ENCODE results near the gene RPRD1B. TPM values are rescaled to one million over a fixed set of nuclear protein-coding genes. Genes with fewer than 3 reads are reported as not detected.

Gene RPRD1B
- total and polyA plus RNA-seq, 7 donors = 10.2 to 31.9 (median 27.2) TPM

- no peak for TF ChIP-seq POLR2AphosphoS5 (IDR thresholded peaks at IDR 0.05)
- TF ChIP-seq CTCF (IDR thresholded peaks at IDR 0.05) = no peak
- no peak for TF ChIP-seq EP300 (IDR thresholded peaks at IDR 0.05)
- no peak for TF ChIP-seq POLR2A (IDR thresholded peaks at IDR 0.05)
- no peak for DNase-seq
- Histone ChIP-seq H3K4me3 (no peak overlapping the region), H3K36me3 (peaks cover 0 to 54% (median 8%) of the 10 kb centered on the region in 4 donors), H3K27ac (peak overlapping the region in 1 of 4 donors; percentile 63), H3K4me1 (peaks cover 0 to 36% (median 36%) of the 10 kb centered on the region in 4 donors), H3K9me3 (no peaks in the 10 kb centered on the region), H3K27me3 (no peaks in the 10 kb centered on the region)
- 88 to 90% methylated on average over 4 of the region's 4 CpGs for WGBS, 2 donors
- intact Hi-C loops (cut with DNase I) = loop anchor here (5.0 kb wide), 3 partner anchors 89 to 299 kb away; partner anchors contain the start of genes CTNNBL1 and VSTM2L
Observed at GRCh38 chr20:37991157-37991866, 42.2 kb upstream of the RPRD1B start.

- Histone ChIP-seq H3K27ac (peak overlapping the region in 1 of 4 donors; percentile 63), H3K27me3 (no peaks in the 10 kb centered on the region), H3K4me1 (peaks cover 0 to 37% (median 31%) of the 10 kb centered on the region in 4 donors), H3K9me3 (no peaks in the 10 kb centered on the region), H3K4me3 (no peak overlapping the region), H3K36me3 (peaks cover 0 to 60% (median 10%) of the 10 kb centered on the region in 4 donors)
- WGBS, 2 donors = 91 to 95% methylated on average over 4 of the region's 4 CpGs
- intact Hi-C loops (cut with DNase I) = loop anchor here (2.0 to 5.0 kb wide), 4 partner anchors 90 to 427 kb away; partner anchors contain the start of genes CTNNBL1 and VSTM2L
- TF ChIP-seq POLR2A (IDR thresholded peaks at IDR 0.05) (no peak), CTCF (IDR thresholded peaks at IDR 0.05) (no peak), EP300 (IDR thresholded peaks at IDR 0.05) (no peak), POLR2AphosphoS5 (IDR thresholded peaks at IDR 0.05) (no peak)
- DNase-seq = no peak
Observed at GRCh38 chr20:37991908-37992307, 41.6 kb upstream of the RPRD1B start.

- H3K4me3 ChIP-seq = no peak overlapping the region
- H3K4me1 ChIP-seq = peaks cover 0 to 27% (median 22%) of the 10 kb centered on the region in 4 donors
- intact Hi-C loops (cut with DNase I) = loop anchor here (2.0 to 5.0 kb wide), 4 partner anchors 91 to 428 kb away; partner anchors contain the start of genes CTNNBL1 and VSTM2L
- no peaks in the 10 kb centered on the region for H3K27me3 ChIP-seq
- no peak for DNase-seq
- H3K9me3 ChIP-seq = no peaks in the 10 kb centered on the region
- peak overlapping the region in 1 of 4 donors; percentile 63 for H3K27ac ChIP-seq
- no peak for TF ChIP-seq EP300 (IDR thresholded peaks at IDR 0.05)
- TF ChIP-seq POLR2AphosphoS5 (IDR thresholded peaks at IDR 0.05) = no peak
- peak in 1 of 4 experiments; percentile 70 for TF ChIP-seq CTCF (IDR thresholded peaks at IDR 0.05)
- H3K36me3 ChIP-seq = peaks cover 5 to 70% (median 12%) of the 10 kb centered on the region in 4 donors
- WGBS, 2 donors = 24 to 60% methylated on average over 5 of the region's 5 CpGs
Observed at GRCh38 chr20:37992802-37993409, 40.6 kb upstream of the RPRD1B start.

GRCh38 chr20:37994512-37994911, 39.0 kb upstream of the RPRD1B start:
- Histone ChIP-seq H3K9me3 (no peaks in the 10 kb centered on the region), H3K27ac (no peak overlapping the region), H3K4me1 (peaks cover 0 to 25% (median 21%) of the 10 kb centered on the region in 4 donors), H3K4me3 (no peak overlapping the region), H3K36me3 (peaks cover 18 to 71% (median 21%) of the 10 kb centered on the region in 4 donors), H3K27me3 (no peaks in the 10 kb centered on the region)
- intact Hi-C loops (cut with DNase I) = loop anchor here (5.0 kb wide), 3 partner anchors 92 to 302 kb away; partner anchors contain the start of genes CTNNBL1 and VSTM2L
- 88 to 89% methylated on average over 4 of the region's 4 CpGs for WGBS, 2 donors
- no peak for DNase-seq
- no peak for TF ChIP-seq EP300 (IDR thresholded peaks at IDR 0.05)
- TF ChIP-seq CTCF (IDR thresholded peaks at IDR 0.05) = no peak
- TF ChIP-seq POLR2AphosphoS5 (IDR thresholded peaks at IDR 0.05) = no peak
- TF ChIP-seq POLR2A (IDR thresholded peaks at IDR 0.05) = no peak

Data from sigmoid colon (tissue), 7 donors.